HG03045 (cell line): ENCODE results near the gene AQP11.
"Not testable (repeated sequence)": the region's sequence is repeated elsewhere in the genome, so short reads cannot be mapped to it uniquely, and the experiment has no call there.

Source experiments
- ATAC-seq: cut with Tn5 transposase; IDR thresholded peaks from one replicate; pipeline ENCODE4 v1.9.1; 2021; ENCODE audit warnings: mild to moderate bottlenecking, moderate library complexity; ENCODE audit not compliant: unreplicated experiment

The AQP11 gene

DNA sequence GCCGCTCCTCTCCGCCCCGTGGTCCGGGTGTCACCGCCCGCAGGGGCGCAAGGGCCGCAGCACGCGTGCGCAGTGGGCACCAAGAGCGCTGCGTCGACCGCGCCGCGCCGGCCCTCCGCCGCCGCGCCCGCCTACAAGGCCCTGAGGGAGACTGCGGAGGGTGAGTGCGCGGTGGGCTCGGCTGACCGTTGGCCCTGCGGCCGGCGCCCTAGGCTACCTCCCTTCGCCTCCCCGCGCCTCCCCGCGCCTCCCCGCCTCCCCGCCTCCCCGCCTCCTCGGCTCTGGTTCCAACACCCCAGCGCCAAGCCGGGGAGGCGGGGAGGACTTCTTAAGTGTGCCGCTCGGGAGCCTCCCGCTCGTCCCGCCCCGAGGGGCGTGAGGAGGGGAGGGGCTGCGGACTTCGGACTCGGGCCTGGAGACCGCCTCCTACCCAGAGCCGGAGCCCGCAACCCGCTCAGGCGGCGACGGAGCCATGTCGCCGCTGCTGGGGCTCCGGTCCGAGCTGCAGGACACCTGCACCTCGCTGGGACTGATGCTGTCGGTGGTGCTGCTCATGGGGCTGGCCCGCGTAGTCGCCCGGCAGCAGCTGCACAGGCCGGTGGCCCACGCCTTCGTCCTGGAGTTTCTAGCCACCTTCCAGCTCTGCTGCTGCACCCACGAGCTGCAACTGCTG, at the start of gene AQP11:
Gene AQP11 (plus strand): TSS at position 433 of the 673 bp plus-strand sequence. CDS start 40 bp downstream, at position 473.
- ATAC-seq = peak; percentile 88

DNA sequence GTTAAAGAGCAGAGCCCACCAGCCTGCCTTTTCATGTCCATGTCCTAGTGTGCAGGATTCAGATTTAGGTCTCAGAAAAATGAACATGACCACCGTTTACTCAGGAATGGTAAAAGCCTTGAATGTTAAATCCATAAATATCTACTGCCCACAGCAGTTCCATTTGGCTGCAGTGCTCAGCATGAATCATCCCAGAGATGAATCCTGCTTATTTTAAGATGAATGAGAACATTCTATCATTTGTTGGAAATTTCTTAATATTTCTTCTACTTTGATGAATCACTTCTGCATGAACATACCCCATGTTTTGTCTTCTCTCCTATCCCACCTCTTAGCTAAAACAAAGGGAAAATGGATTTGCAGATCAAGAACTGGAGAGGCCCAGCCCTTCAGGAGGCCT, 47.5 kb upstream of the AQP11 start:
- ATAC-seq = no peak

DNA sequence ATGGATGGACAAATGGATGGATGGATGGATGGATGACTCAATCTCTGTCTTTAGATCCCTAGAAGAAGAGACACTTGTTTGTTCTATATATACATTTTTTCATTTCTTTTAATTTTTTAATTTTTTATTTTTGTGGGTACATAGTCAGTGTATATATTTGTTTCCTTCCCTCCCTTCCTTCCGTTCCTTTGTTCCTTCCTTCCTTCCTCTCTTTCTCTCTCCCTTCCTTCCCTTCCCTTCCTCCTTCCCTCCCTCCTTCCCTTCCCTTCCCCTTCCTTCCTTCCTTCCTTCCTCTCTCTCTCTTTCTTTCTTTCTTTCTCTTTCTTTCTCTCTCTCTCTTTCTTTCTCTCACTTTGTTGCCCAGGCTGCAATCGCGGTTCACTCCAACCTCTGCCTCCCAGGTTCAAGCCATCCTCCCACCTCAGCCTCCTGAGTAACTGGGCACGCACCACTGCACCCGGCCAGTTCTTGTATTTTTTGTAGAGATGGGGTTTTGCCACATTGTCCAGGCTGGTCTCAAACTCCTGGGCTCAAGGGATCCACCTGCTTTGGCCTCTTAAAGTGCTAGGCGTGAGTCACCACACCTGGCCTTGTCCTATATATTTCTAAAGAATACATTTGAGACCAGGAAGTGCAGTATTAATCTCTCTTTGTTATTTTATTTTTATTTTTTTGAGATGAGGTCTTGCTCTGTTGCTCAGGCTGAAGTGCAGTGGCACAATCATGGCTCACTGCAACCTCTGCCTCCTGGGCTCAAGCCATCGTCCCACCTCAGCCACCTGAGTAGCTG, 42.5 kb upstream of the AQP11 start:
- no peak for ATAC-seq

GRCh38 chr11:77547863-77548551, 41.7 kb upstream of the AQP11 start:
- ATAC-seq = no peak

DNA sequence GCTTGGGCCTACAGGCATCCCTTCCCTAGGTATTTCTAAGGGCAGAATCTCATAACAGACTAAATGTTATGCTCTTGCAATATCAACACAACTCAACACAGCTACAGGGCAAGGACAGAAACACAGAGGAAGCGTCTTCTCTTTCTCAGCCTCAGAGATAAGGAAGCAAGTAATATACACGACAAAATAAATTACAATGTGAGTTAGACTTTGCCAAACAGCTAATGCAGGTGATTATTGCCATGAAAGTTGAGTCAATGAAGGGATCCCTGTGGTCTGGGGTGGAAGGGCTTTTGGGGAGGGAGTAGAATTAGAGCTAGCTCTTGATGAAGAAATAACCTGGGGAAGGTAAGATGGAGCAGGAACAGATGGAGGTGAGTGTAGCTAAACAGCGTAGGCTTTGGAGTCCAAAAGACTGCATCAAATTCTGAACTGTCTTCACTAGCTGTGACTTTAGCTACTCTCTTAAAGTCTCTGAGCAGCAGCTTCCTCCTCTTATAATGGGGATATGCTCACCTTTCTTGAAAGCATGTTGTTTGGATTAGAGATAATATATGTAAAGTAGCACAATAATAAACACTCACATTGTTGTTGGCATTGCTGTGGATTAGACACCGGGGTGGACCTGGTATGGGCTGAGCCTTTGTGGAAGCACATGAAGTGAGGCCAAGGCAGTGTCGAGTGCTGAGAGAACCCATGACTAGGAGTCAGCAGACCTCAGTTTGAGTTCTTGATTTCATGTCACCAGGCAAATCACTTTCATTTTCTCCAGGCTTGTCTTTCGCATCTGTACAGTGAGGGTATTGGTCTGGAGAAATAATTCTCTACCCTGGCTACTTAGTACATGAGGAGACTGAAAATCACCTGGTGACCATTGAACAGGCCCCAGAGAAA, 41.0 kb upstream of the AQP11 start:
- no peak for ATAC-seq

DNA sequence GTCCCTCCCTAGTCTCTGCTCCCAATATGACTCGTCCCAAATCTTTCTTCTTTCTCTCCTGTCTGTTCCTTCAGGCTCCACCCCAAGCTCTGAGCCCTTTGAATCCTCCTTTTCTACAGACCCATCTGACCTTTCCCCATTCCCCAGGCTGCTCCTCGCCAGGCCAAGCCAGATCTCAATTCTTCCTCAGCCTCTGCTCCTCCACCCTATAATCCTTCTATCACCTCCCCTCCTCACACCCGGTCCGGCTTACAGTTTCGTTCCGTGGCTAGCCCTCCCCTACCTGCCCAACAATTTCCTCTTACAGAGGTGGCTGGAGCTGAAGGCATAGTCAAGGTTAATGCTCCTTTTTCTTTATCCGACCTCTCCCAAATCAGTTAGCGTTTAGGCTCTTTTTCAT, 38.3 kb upstream of the AQP11 start:
- ATAC-seq = not testable (repeated sequence)

- no peak for ATAC-seq
Measured at GRCh38 chr11:77557553-77557952, 32.2 kb upstream of the AQP11 start.

DNA sequence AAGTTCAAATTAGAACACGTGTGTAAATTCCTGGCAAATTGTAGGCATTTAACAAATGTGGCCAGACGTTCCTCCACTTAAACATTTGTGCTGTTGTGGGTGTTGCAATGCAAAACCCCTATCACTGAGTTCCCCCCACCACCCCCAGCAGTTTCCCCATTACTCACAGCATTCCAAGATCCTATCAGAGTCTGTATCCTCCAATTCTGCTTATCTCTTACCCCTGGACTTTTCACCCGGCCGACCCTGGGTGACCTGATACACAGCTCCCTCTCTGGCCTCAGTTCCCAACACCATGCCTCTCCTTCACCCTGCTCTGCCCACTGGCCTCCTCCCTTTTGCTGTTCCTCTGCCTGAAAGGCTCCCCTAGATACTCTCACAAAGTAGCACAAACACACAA, 31.4 kb upstream of the AQP11 start:
- no peak for ATAC-seq

DNA sequence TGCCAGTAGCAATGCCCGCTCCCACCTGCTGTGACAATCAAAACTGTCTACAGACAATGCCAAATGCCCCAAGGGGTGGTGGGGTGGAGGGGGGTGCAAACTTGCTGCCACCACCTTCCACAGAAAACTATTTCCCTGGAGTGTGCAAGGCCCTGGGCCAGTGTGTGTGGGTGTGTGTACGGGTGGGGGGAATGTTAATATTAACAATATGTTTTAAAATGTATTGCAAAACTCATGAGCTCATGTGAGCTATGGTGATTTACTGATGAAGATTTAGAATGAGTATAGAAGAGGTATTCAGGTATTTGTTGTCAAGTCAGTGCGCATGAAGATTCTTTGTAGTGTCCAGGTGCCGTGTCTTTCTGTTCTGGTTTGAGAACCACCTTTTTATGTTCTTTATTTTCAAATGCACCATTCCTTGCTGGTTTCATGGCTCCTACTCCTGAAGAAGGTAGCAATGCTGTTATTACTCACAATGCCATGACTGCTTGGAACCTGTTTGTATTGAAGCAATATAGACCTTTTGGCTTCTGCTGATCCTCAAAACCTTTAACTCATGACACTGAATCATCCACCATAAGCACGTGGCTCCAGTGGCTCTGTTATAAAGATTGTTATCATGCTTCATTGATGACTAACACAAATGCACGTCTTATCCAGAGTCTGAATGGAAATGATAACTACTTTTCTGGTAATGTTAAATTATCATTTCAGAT, 29.9 kb upstream of the AQP11 start:
- ATAC-seq = no peak

DNA sequence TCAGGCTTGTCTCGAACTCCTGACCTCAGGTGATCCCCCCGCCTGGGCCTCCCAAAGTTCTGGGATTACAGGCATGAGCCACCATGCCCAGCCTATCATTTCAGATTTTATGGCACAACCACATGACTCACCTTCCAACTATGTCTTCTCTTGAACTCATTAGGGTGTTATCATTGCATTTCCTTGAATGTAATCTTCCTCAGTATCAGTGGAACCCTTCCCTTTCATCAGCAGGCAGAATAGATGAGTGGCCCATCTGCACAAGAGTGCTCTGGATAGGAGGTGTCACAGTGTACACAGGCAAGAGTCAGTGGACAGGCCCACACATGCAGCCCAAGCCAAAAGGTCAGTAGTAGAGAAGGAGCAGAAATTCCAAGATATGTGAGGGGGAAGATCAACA, 29.1 kb upstream of the AQP11 start:
- ATAC-seq = no peak

- ATAC-seq = no peak
Measured at GRCh38 chr11:77561257-77561656, 28.5 kb upstream of the AQP11 start.

GRCh38 chr11:77568306-77568705, 21.4 kb upstream of the AQP11 start:
- no peak for ATAC-seq

- ATAC-seq = no peak
Measured at GRCh38 chr11:77568916-77569675, 20.7 kb upstream of the AQP11 start.

- no peak for ATAC-seq
Measured at GRCh38 chr11:77569676-77570070, 20.1 kb upstream of the AQP11 start.

DNA sequence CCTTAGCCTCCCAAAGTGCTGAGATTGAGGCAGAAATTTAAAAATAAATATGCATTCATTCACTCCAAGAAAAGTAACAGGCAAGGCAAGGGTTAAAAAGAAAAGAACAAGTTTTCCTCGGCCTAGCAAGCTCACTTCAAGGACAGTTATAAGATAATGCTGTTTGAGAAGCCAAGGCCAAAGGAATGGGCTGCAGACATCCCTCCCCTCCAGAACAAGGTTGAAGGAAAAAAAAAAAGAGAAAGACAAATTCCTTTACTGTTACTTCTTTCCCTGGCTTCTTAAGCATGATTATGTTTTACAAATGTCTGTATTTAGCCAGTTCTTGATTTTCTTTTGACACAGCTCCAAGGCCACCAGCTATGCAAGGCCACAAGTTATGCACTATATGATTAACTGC, 18.9 kb upstream of the AQP11 start:
- not testable (repeated sequence) for ATAC-seq

- not testable (repeated sequence) for ATAC-seq
Measured at GRCh38 chr11:77575428-77575827, 14.3 kb upstream of the AQP11 start.

- ATAC-seq = no peak
Measured at GRCh38 chr11:77580712-77581337, 8.9 kb upstream of the AQP11 start.

- no peak for ATAC-seq
Measured at GRCh38 chr11:77589181-77589520, 602 bp upstream of the AQP11 start.

GRCh38 chr11:77590194-77590782, 535 bp downstream of the AQP11 start:
- ATAC-seq = peak; percentile 12
